WERI-Rb-1 (cell line): ENCODE results near the gene IL17RB.

Experiments used
- DNase-seq: peaks from one replicate; pipeline ENCODE4 v3.0.0-alpha.2; 2020
- H3K27ac ChIP-seq: fragments of 250-450 bp; sonication (Bioruptor Pico); 2 replicates; pipeline ENCODE4 v1.5.1; 2020; ENCODE audit warnings: mild to moderate bottlenecking, moderate library complexity
- H3K27me3 ChIP-seq: fragments of 250-450 bp; sonication (Bioruptor Pico); 2 replicates; pipeline ENCODE4 v1.5.1; 2021; ENCODE audit warnings: mild to moderate bottlenecking, low read depth, moderate library complexity; ENCODE audit not compliant: insufficient read depth, severe bottlenecking
- H3K36me3 ChIP-seq: fragments of 250-450 bp; sonication (Bioruptor Pico); 2 replicates; pipeline ENCODE4 v1.5.1; 2020; ENCODE audit warnings: mild to moderate bottlenecking, moderate library complexity
- H3K4me3 ChIP-seq: 2 replicates; pipeline ENCODE4 v1.5.1; 2011; ENCODE audit warnings: low read depth, mild to moderate bottlenecking, control low read depth, low read length
- H3K9me3 ChIP-seq: fragments of 250-450 bp; sonication (Bioruptor Pico); 2 replicates; pipeline ENCODE4 v1.5.1; 2021; ENCODE audit warnings: mild to moderate bottlenecking, moderate library complexity; ENCODE audit not compliant: severe bottlenecking
- TF ChIP-seq, protein P1 (sequence below): IDR thresholded peaks from 2 replicates; pipeline ENCODE4 v1.5.1; 2011; ENCODE audit warnings: low read depth, mild to moderate bottlenecking, control low read depth, inconsistent platforms, low read length

IL17RB gene

DNA sequence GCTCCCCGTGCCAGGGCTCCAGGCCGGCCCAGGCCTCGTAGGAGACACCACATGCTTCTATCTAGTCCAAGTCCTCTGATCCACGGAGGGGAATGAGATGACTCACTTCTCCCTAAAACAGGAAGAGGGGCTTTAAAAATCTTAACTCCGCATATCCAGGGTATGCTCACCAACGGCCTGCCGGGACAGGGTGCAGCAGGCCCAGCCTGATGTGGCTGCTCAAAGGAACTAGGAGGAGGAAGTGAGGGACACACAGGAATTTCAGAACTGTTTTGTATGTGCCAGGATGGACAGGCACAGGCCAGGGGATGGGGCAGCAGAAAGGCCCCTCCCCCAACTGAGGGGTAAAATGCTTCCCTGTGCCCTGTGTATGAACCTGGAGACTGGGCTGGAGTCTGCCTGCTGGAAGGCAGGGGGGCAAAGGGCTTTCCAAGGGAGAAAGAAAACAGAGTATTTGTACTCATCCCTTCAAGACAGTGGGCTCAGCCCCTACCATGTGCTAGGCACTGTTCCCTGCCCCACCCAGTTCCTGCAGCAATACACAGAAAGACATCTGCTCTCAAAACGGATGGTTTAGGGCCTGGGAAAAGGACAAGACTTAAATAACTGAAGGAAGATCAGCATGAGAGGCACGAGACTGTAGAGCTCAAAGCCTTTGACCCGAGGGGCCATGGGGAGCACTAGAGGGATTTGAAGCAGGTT lies 22.3 kb upstream of the IL17RB start:
- TF ChIP-seq, protein P1, sequence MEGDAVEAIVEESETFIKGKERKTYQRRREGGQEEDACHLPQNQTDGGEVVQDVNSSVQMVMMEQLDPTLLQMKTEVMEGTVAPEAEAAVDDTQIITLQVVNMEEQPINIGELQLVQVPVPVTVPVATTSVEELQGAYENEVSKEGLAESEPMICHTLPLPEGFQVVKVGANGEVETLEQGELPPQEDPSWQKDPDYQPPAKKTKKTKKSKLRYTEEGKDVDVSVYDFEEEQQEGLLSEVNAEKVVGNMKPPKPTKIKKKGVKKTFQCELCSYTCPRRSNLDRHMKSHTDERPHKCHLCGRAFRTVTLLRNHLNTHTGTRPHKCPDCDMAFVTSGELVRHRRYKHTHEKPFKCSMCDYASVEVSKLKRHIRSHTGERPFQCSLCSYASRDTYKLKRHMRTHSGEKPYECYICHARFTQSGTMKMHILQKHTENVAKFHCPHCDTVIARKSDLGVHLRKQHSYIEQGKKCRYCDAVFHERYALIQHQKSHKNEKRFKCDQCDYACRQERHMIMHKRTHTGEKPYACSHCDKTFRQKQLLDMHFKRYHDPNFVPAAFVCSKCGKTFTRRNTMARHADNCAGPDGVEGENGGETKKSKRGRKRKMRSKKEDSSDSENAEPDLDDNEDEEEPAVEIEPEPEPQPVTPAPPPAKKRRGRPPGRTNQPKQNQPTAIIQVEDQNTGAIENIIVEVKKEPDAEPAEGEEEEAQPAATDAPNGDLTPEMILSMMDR: no peak
- H3K9me3 ChIP-seq: no peaks in the 10 kb centered on the region
- no peak for DNase-seq
- no peaks in the 10 kb centered on the region for H3K36me3 ChIP-seq
- H3K4me3 ChIP-seq: no peak overlapping the region
- H3K27me3 ChIP-seq: no peaks in the 10 kb centered on the region
- no peak overlapping the region for H3K27ac ChIP-seq

DNA sequence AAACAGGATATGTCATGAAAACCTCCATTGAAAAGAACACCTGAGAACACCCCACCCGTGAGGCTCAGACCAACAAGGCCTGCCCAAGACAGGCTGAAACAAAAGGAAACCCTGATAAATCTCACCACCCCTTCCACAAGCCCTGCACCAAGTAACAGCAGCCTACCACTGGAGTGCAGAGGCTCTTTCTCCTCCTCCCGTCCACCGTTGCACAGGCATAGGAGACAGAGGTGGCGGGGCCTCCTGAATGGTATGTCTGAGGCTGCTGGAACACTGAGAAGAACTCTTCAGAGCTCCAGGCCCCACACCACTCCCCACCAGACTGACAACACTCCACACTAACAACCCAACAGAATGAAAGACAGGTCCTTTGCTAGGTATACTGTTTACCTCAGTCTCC lies 21.6 kb upstream of the IL17RB start:
- DNase-seq: no peak
- TF ChIP-seq, protein P1: no peak
- no peaks in the 10 kb centered on the region for H3K9me3 ChIP-seq
- no peaks in the 10 kb centered on the region for H3K36me3 ChIP-seq
- H3K27ac ChIP-seq: no peak overlapping the region
- no peaks in the 10 kb centered on the region for H3K27me3 ChIP-seq
- H3K4me3 ChIP-seq: no peak overlapping the region

DNA sequence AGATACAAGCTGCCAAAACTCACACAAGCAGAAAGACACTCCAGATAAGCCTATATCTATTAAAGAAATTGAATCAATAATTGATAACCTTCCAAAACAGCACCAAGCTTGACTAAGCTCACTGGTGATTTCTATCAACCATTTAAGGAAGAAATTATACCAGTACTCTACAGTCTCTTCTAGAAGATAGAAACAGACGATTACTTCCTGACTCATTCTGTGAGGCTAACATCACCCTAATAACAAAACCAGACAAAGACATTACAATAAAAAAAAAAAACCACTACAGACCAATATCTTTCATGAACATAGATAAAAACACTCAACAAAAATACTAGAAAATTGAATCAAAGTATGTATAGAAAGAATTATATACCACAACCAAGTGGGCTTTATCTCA lies 20.3 kb upstream of the IL17RB start:
- no peaks in the 10 kb centered on the region for H3K36me3 ChIP-seq
- no peak for DNase-seq
- TF ChIP-seq, protein P1: no peak
- H3K27ac ChIP-seq: no peak overlapping the region
- no peaks in the 10 kb centered on the region for H3K27me3 ChIP-seq
- no peaks in the 10 kb centered on the region for H3K9me3 ChIP-seq
- H3K4me3 ChIP-seq: no peak overlapping the region

DNA sequence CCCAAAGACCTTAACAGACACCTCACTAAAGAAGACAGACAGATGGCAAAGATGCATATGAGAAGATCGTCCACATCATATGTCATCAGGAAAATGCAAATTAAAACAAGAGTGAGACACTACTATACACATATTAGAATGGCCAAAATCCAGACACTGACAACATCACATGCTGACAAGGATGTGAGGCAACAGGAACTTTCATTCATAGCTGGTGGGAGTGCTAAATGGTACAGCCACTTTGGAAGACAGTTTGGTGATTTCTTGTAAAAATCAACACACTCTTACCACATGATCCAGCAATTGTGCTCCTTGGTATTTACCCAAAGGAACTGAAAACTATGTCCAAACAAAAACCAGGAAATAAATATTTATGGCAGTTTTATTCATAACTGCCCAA lies 17.8 kb upstream of the IL17RB start:
- Histone ChIP-seq H3K36me3 (no peaks in the 10 kb centered on the region), H3K27ac (no peak overlapping the region), H3K27me3 (no peaks in the 10 kb centered on the region), H3K9me3 (no peaks in the 10 kb centered on the region), H3K4me3 (no peak overlapping the region)
- TF ChIP-seq, protein P1: no peak
- DNase-seq: no peak

DNA sequence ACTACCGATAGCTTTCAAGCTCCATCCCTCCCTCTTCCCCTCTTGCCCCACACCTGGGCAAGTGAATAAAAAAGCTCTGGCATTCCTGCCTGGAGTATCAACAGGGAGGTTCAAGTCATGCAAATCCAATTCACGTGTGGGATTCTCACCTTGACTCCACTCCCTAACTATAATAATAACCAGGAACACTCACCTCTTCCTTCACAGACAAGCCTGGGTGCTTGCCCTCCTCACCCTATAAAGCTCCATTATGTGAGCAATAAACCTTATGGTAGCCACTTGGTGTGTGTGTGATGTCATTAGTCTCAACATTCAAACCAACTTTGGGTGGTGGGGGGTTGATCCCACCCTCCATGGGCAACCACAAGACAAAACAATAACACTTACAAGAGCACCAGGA lies 16.8 kb upstream of the IL17RB start:
- Histone ChIP-seq H3K9me3 (no peaks in the 10 kb centered on the region), H3K27me3 (no peaks in the 10 kb centered on the region), H3K4me3 (no peak overlapping the region), H3K27ac (no peak overlapping the region), H3K36me3 (no peaks in the 10 kb centered on the region)
- TF ChIP-seq, protein P1: no peak
- DNase-seq: no peak

DNA sequence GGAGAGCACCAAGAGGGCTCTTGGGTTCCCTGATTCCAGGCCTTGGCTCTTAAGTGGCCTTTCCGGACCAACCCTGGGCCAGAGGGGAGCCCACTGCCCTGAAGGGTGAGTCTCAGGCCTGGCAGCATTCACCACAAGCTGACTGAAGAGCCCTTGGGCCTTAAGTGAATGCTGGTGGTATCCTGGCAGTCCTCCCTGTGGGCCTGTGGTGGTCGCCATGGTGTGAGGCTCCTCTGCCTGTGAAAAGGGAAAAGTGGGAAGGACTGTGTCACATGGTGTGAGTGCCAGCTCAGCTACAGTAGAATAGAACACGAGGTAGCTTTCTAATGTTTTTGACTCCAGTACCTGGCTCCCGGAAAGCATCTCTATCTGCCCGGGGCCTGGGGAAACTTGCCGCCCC lies 15.4 kb upstream of the IL17RB start:
- Histone ChIP-seq H3K27ac (no peak overlapping the region), H3K4me3 (no peak overlapping the region), H3K27me3 (no peaks in the 10 kb centered on the region), H3K9me3 (no peaks in the 10 kb centered on the region), H3K36me3 (no peaks in the 10 kb centered on the region)
- DNase-seq: no peak
- TF ChIP-seq, protein P1: no peak
